HepG2 (cell line): ENCODE measurements around the gene MNX1. TPM values are rescaled to one million over a fixed set of nuclear protein-coding genes. Genes with fewer than 3 reads are reported as not detected.

Experiments used
- ATAC-seq: fragments of 200-7000 bp; cut with Tn5 transposase; 3 replicates; pipeline ENCODE4 v1.9.1; 2020; ENCODE audit warnings: mild to moderate bottlenecking, moderate library complexity
- BruUV-seq: library from RNA; stranded (reverse); fragments of 400-500 nt; replicated peaks from 2 replicates; lab custom pipeline; 2021; lab: Mats Ljungman, UMichigan
- CTCF ChIA-PET: fragments of 300-600 bp; formaldehyde crosslinking; extraction: SDS; loops from one replicate; lab custom pipeline; 2021; ENCODE audit warnings: low total read pairs, inconsistent platforms, low intra/inter-chr PET ratio; lab: Yijun Ruan, JAX
- POLR2A ChIA-PET: fragments of 350-600 bp; sonication (Branson Sonifier 250); formaldehyde crosslinking; loops from one replicate; lab custom pipeline; 2020; ENCODE audit warnings: antibody characterized with exemption, inconsistent platforms; lab: Yijun Ruan, JAX
- DNase-seq: peaks from one replicate; pipeline ENCODE4 v3.0.0-alpha.2; 2015; ENCODE audit warnings: low spot score
- FAIRE-seq: peaks from 3 replicates; lab custom pipeline; 2011; peaks lifted over from hg19 to GRCh38; lab: Jason Lieb, UNC
- H2AFZ ChIP-seq: one replicate; pipeline ENCODE4 v1.6.1; 2011; ENCODE audit warnings: low read length, inconsistent platforms
- H3K27ac ChIP-seq: fragments of 300-600 bp; 3 replicates; pipeline ENCODE4 v1.8.0; 2011; ENCODE audit warnings: mixed run types, mild to moderate bottlenecking, mixed read lengths, low read length, inconsistent platforms; ENCODE audit not compliant: insufficient read depth; ENCODE audit errors: extremely low read length
- H3K27me3 ChIP-seq, 2 experiments: fragments of 200-600 bp in 1 of 2; 2 replicates in 1 of 2; 3 replicates in 1 of 2; pipeline versions ENCODE4 v1.6.0 to v1.8.0; 2011; ENCODE audit warnings: low read length in 2 of 2, mild to moderate bottlenecking in 2 of 2, moderate library complexity in 2 of 2, inconsistent platforms in 1 of 2; ENCODE audit not compliant: insufficient read depth in 2 of 2, control insufficient read depth in 1 of 2
- H3K36me3 ChIP-seq, 2 experiments: fragments of 200-600 bp in 1 of 2; replicated peaks in 1 of 2; 2 replicates in 1 of 2; 3 replicates in 1 of 2; pipeline versions ENCODE4 v1.5.1 to v1.8.0; 2011; ENCODE audit warnings: low read length in 2 of 2, inconsistent platforms in 1 of 2; ENCODE audit not compliant: insufficient read depth in 2 of 2, control insufficient read depth in 1 of 2
- H3K4me1 ChIP-seq: 2 replicates; pipeline ENCODE4 v1.5.1; 2012; ENCODE audit warnings: low read length, inconsistent platforms; ENCODE audit not compliant: insufficient read depth
- H3K4me2 ChIP-seq: 2 replicates; pipeline ENCODE4 v1.6.0; 2011; ENCODE audit warnings: low read depth, low read length, inconsistent platforms
- H3K4me3 ChIP-seq, 3 experiments: fragments of 200-600 bp in 1 of 3; sonication (generic), shearing (Covaris generic) in 1 of 3; replicated peaks in 1 of 3; 2 replicates each; pipeline ENCODE4 v1.5.1; 2011 to 2016; ENCODE audit warnings: low read length in 3 of 3, inconsistent platforms in 2 of 3, low read depth in 2 of 3, mild to moderate bottlenecking in 2 of 3, control low read depth in 1 of 3, mixed read lengths in 1 of 3; ENCODE audit not compliant: insufficient read depth in 1 of 3
- H3K79me2 ChIP-seq: one replicate; pipeline ENCODE4 v1.6.1; 2011; ENCODE audit warnings: low read length, inconsistent platforms; ENCODE audit not compliant: insufficient read depth
- H3K9ac ChIP-seq: 2 replicates; pipeline ENCODE4 v1.6.0; 2011; ENCODE audit warnings: mild to moderate bottlenecking, low read depth, low read length, inconsistent platforms; ENCODE audit not compliant: insufficient read depth
- H3K9me3 ChIP-seq: 2 replicates; pipeline ENCODE4 v1.5.1; 2012; ENCODE audit warnings: mild to moderate bottlenecking, low read length
- H4K20me1 ChIP-seq: 2 replicates; pipeline ENCODE4 v1.6.0; 2011; ENCODE audit warnings: inconsistent platforms, mild to moderate bottlenecking, low read length, moderate library complexity; ENCODE audit not compliant: insufficient read depth
- CBX2 ChIP-seq, 2 experiments: fragments of 200-600 bp in 1 of 2; sonication (generic); formaldehyde crosslinking in 1 of 2; IDR thresholded peaks; 2 replicates each; pipeline versions ENCODE4 v1.7.0 to v1.8.1; 2018 to 2022; ENCODE audit warnings: low read depth in 2 of 2, low read length in 1 of 2, mild to moderate bottlenecking in 1 of 2, missing genetic modification reagents in 1 of 2
- GFI1 ChIP-seq: sonication (generic); formaldehyde crosslinking; IDR thresholded peaks from 2 replicates; pipeline ENCODE4 v1.5.0; 2020; ENCODE audit warnings: missing genetic modification reagents, mild to moderate bottlenecking, borderline replicate concordance
- RAD21 ChIP-seq: fragments of 450-650 bp; formaldehyde crosslinking; IDR thresholded peaks from 2 replicates; pipeline ENCODE4 v1.5.0; 2020; ENCODE audit warnings: mild to moderate bottlenecking
- ZMYM2 ChIP-seq: sonication (generic); formaldehyde crosslinking; IDR thresholded peaks from 2 replicates; pipeline ENCODE4 v1.8.0; 2022; ENCODE audit warnings: mild to moderate bottlenecking, missing genetic modification reagents
- WGBS: methylation state at CpG from one replicate; pipeline ENCODE4 v1.1.6; 2017; ENCODE audit warnings: low lambda C conversion rate; 5-methylcytosine and 5-hydroxymethylcytosine counted together
- in situ Hi-C: cut with HindIII; loops from 2 replicates; pipeline ENCODE4 v1.10.0; 2017; ENCODE audit warnings: low pct_unique_long_range_greater_than_20kb; ENCODE audit not compliant: extremely low pct_ligation_motif_present
- intact Hi-C: fragments of 100-400 bp; cut with micrococcal nuclease; formaldehyde crosslinking; loops from one replicate; pipeline ENCODE4 v1.10.0; 2022; ENCODE audit not compliant: unreplicated experiment
- polyA plus RNA-seq, 8 experiments: library from polyadenylated mRNA; depleted of rRNA in 3 of 8; stranded (reverse) in 7 of 8; unstranded in 1 of 8; fragments of >200 nt; fragmentation: Illumina TruSeq in 4 of 8; extraction: Trizol in 4 of 8; gene quantifications; 2 replicates each; pipeline versions ENCODE4 v1.2.1 to v1.2.3, GENCODE V29; 2011 to 2016; ENCODE audit warnings: low read depth in 4 of 8, missing spikeins in 1 of 8, mixed read lengths in 1 of 8; ENCODE audit not compliant: insufficient read depth in 1 of 8
- total RNA-seq, 5 experiments: library from RNA; depleted of rRNA; stranded (reverse); fragments of >200 nt; fragmentation: Illumina TruSeq; extraction: Trizol; gene quantifications; 2 replicates each; pipeline ENCODE4 v1.2.3, GENCODE V29; 2016; ENCODE audit warnings: low read depth in 1 of 5
- TF ChIP-seq, protein P1 (sequence below): sonication (generic); formaldehyde crosslinking; IDR thresholded peaks from 2 replicates; pipeline ENCODE4 v1.9.0; 2022; ENCODE audit warnings: low read depth, missing genetic modification reagents

MNX1 gene
- total and polyA plus RNA-seq, 2 of the 13 experiments (the other 11 are each of a cell fraction or from before 2014, with no cell fraction given) = 0.94 to 6.1 TPM

- Histone ChIP-seq H2AFZ (no peak overlapping the region), H3K36me3 (no peaks in the 10 kb centered on the region), H3K27me3 (peaks cover 21 to 96% of the 10 kb centered on the region in 2 experiments; a peak in 4 of 5 replicates), H3K9ac (no peak overlapping the region), H3K4me3 (peak overlapping the region in 1 of 3 experiments; percentile 40; a peak in 1 of 6 replicates), H3K9me3 (no peaks in the 10 kb centered on the region)
- BruUV-seq = no TSS peak
- POLR2A ChIA-PET = no interaction called here
- no peak for DNase-seq
- TF ChIP-seq CBX2 (IDR thresholded peaks at IDR 0.05; ENCODE audit: low read depth, low read length) (peak; percentile 73), CBX2 (CRISPR knock-in tag; IDR thresholded peaks at IDR 0.05; ENCODE audit: low read depth) (no peak), ZMYM2 (CRISPR knock-in tag) (no peak), RAD21 (no peak), GFI1 (CRISPR knock-in tag) (no peak)
- TF ChIP-seq, protein P1, sequence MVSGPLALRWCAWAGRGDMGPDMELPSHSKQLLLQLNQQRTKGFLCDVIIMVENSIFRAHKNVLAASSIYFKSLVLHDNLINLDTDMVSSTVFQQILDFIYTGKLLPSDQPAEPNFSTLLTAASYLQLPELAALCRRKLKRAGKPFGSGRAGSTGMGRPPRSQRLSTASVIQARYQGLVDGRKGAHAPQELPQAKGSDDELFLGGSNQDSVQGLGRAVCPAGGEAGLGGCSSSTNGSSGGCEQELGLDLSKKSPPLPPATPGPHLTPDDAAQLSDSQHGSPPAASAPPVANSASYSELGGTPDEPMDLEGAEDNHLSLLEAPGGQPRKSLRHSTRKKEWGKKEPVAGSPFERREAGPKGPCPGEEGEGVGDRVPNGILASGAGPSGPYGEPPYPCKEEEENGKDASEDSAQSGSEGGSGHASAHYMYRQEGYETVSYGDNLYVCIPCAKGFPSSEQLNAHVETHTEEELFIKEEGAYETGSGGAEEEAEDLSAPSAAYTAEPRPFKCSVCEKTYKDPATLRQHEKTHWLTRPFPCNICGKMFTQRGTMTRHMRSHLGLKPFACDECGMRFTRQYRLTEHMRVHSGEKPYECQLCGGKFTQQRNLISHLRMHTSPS = no peak
- TF ChIP-seq, all 625 proteins: peak for 1
- 35% methylated on average over 8 of the region's 38 CpGs for WGBS
- H4K20me1 ChIP-seq = peaks cover 8% of the 10 kb centered on the region; the same call in 1 of the 2 replicates
- FAIRE-seq (no peak), ATAC-seq (peak; percentile 22)
- CTCF ChIA-PET = no interaction called here
- peaks cover 43% of the 10 kb centered on the region for H3K4me1 ChIP-seq
- H3K27ac ChIP-seq = no peak overlapping the region
- peak overlapping the region; percentile 23; the same call in 1 of the 2 replicates for H3K4me2 ChIP-seq
- in situ Hi-C loops = no loop called here
- intact Hi-C loops = no loop called here
- H3K79me2 ChIP-seq = no peaks in the 10 kb centered on the region
These were observed 10.1 kb upstream of the MNX1 start for GRCh38 chr7:157020514-157021070.
